ENCODE measurements around the gene ARHGAP31.
"Not testable (repeated sequence)": the region's sequence is repeated elsewhere in the genome, so short reads cannot be mapped to it uniquely, and the experiment has no call there.

DNA sequence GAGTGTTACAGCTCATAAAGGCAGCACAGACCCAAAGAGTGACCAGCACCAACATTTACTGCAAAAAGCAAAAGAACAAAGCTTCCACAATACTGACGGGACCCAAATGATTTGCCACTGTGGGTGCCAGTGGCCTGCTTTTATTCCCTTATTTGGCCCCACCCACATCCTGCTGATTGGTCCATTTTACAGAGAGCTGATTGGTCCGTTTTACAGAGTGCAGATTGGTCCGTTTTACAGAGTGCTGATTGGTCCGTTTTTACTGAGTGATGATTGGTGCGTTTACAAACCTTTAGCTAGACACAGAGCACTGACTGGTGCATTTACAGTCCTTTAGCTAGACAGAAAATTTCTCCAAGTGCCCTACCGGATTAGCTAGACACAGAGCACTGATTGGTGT lies 43.2 kb downstream of the ARHGAP31 start:
- TF ChIP-seq EZH2 (IDR thresholded peaks at IDR 0.05; ENCODE audit: borderline replicate concordance, low read length), result not testable (repeated sequence)
- TF ChIP-seq, protein P1, sequence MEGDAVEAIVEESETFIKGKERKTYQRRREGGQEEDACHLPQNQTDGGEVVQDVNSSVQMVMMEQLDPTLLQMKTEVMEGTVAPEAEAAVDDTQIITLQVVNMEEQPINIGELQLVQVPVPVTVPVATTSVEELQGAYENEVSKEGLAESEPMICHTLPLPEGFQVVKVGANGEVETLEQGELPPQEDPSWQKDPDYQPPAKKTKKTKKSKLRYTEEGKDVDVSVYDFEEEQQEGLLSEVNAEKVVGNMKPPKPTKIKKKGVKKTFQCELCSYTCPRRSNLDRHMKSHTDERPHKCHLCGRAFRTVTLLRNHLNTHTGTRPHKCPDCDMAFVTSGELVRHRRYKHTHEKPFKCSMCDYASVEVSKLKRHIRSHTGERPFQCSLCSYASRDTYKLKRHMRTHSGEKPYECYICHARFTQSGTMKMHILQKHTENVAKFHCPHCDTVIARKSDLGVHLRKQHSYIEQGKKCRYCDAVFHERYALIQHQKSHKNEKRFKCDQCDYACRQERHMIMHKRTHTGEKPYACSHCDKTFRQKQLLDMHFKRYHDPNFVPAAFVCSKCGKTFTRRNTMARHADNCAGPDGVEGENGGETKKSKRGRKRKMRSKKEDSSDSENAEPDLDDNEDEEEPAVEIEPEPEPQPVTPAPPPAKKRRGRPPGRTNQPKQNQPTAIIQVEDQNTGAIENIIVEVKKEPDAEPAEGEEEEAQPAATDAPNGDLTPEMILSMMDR (conservative IDR thresholded peaks at IDR 0.05 in 1 of 2, IDR thresholded peaks at IDR 0.05 in 1 of 2; ENCODE audit: extremely low read depth in 1 of 2, insufficient read depth in 1 of 2, low read depth in 1 of 2, low read length in 2 of 2), result not testable (repeated sequence)

All from mammary epithelial cell (primary cell).